ENCODE measurements around the gene ENC1.

- TF ChIP-seq CTCF (optimal IDR thresholded peaks at IDR 0.05 in 1 of 3, IDR thresholded peaks at IDR 0.05 in 1 of 3, conservative IDR thresholded peaks at IDR 0.05 in 1 of 3; ENCODE audit: extremely low read depth in 1 of 3, insufficient read depth in 2 of 3, low read length in 3 of 3), result no peak
- TF ChIP-seq EZH2 (IDR thresholded peaks at IDR 0.05; ENCODE audit: low read length), result no peak
Measured at GRCh38 chr5:74586856-74587255, 53.7 kb downstream of the ENC1 start.
